Immature natural killer cell (primary cell): Measurements from ENCODE around the gene ZNF148. TPM values are rescaled to one million over a fixed set of nuclear protein-coding genes. Genes with fewer than 3 reads are reported as not detected.
"Not testable (repeated sequence)": the region's sequence is repeated elsewhere in the genome, so short reads cannot be mapped to it uniquely, and the experiment has no call there.

Source experiments
- DNase-seq, 3 donors: peaks; one replicate each; pipeline ENCODE4 v3.0.0; 2022; ENCODE audit warnings: mixed read lengths in 1 of 3
- H3K27ac Mint-ChIP-seq, 6 donors: one replicate each; pipeline ENCODE4 v1.8.0; 2020; ENCODE audit warnings: mixed read lengths in 6 of 6, mild to moderate bottlenecking in 5 of 6, inconsistent platforms in 4 of 6, moderate library complexity in 3 of 6
- H3K27me3 Mint-ChIP-seq, 3 donors: one replicate each; pipeline ENCODE4 v1.8.0; 2020 to 2021; ENCODE audit warnings: low read depth in 3 of 3, mild to moderate bottlenecking in 3 of 3, mixed read lengths in 3 of 3, moderate library complexity in 3 of 3, inconsistent platforms in 1 of 3
- H3K36me3 Mint-ChIP-seq, 3 donors: one replicate each; pipeline ENCODE4 v1.8.0; 2020; ENCODE audit warnings: mixed read lengths in 3 of 3, inconsistent platforms in 2 of 3, mild to moderate bottlenecking in 2 of 3
- H3K4me1 Mint-ChIP-seq, 2 donors: one replicate each; pipeline ENCODE4 v1.8.0; 2020; ENCODE audit warnings: inconsistent platforms in 2 of 2, mild to moderate bottlenecking in 2 of 2, mixed read lengths in 2 of 2, moderate library complexity in 1 of 2
- H3K4me3 Mint-ChIP-seq, 5 donors: one replicate each; pipeline ENCODE4 v1.8.0; 2020; ENCODE audit warnings: mild to moderate bottlenecking in 5 of 5, mixed read lengths in 5 of 5, inconsistent platforms in 3 of 5, moderate library complexity in 3 of 5
- H3K9me3 Mint-ChIP-seq, 6 donors: one replicate each; pipeline ENCODE4 v1.8.0; 2020; ENCODE audit warnings: mild to moderate bottlenecking in 6 of 6, mixed read lengths in 6 of 6, inconsistent platforms in 4 of 6, moderate library complexity in 3 of 6
- polyA plus RNA-seq, 3 donors: library from polyadenylated mRNA; unstranded; fragments of 300-500 nt; fragmentation: Illumina TruSeq; gene quantifications; one replicate each; pipeline ENCODE4 v1.2.3, GENCODE V29; 2021

Gene ZNF148
- polyA plus RNA-seq, 3 donors from 2014 or later: 53.6 to 81.9 (median 74.3) TPM

GRCh38 chr3:125358923-125359322, 16.2 kb downstream of the ZNF148 start:
- Mint-ChIP-seq H3K9me3 (no peaks in the 10 kb centered on the region), H3K4me3 (peak overlapping the region in 3 of 5 donors; percentile 5 to 82 (median 26)), H3K36me3 (no peaks in the 10 kb centered on the region), H3K27me3 (peaks cover 0 to 1% (median 0%) of the 10 kb centered on the region in 3 donors), H3K27ac (peak overlapping the region in 3 of 6 donors; percentile 19 to 48 (median 41)), H3K4me1 (peaks cover 73 to 92% of the 10 kb centered on the region in 2 donors)
- no peak for DNase-seq

- Mint-ChIP-seq H3K4me3 (peak overlapping the region; percentile 76 to 87 (median 82)), H3K36me3 (no peaks in the 10 kb centered on the region), H3K9me3 (no peaks in the 10 kb centered on the region), H3K27ac (peak overlapping the region; percentile 4 to 78 (median 30)), H3K4me1 (peaks cover 70 to 90% of the 10 kb centered on the region in 2 donors), H3K27me3 (peaks cover 0 to 1% (median 0%) of the 10 kb centered on the region in 3 donors)
- no peak for DNase-seq
Measured at GRCh38 chr3:125357837-125358236, 17.3 kb downstream of the ZNF148 start.

GRCh38 chr3:125357032-125357658, 18.0 kb downstream of the ZNF148 start:
- H3K4me3 Mint-ChIP-seq: peak overlapping the region; percentile 76 to 87 (median 82)
- peaks cover 0 to 1% (median 0%) of the 10 kb centered on the region in 3 donors for H3K27me3 Mint-ChIP-seq
- DNase-seq: peak; percentile 40 to 54 (median 45)
- H3K9me3 Mint-ChIP-seq: no peaks in the 10 kb centered on the region
- no peaks in the 10 kb centered on the region for H3K36me3 Mint-ChIP-seq
- H3K4me1 Mint-ChIP-seq: peaks cover 71 to 90% of the 10 kb centered on the region in 2 donors
- H3K27ac Mint-ChIP-seq: peak overlapping the region; percentile 5 to 65 (median 48)

GRCh38 chr3:125356140-125357026, 18.7 kb downstream of the ZNF148 start:
- Mint-ChIP-seq H3K27ac (peak overlapping the region; percentile 17 to 56 (median 43)), H3K4me1 (peaks cover 74 to 90% of the 10 kb centered on the region in 2 donors), H3K4me3 (peak overlapping the region; percentile 76 to 87 (median 82)), H3K36me3 (no peaks in the 10 kb centered on the region), H3K9me3 (no peaks in the 10 kb centered on the region), H3K27me3 (peaks cover 0 to 1% (median 0%) of the 10 kb centered on the region in 3 donors)
- no peak for DNase-seq

- Mint-ChIP-seq H3K27ac (no peak overlapping the region), H3K4me1 (peaks cover 75 to 93% of the 10 kb centered on the region in 2 donors), H3K9me3 (no peaks in the 10 kb centered on the region), H3K36me3 (no peaks in the 10 kb centered on the region), H3K27me3 (peaks cover 0 to 1% (median 0%) of the 10 kb centered on the region in 3 donors), H3K4me3 (no peak overlapping the region)
- no peak for DNase-seq
Measured at GRCh38 chr3:125353659-125354058, 21.5 kb downstream of the ZNF148 start.

- Mint-ChIP-seq H3K36me3 (no peaks in the 10 kb centered on the region), H3K27ac (peak overlapping the region in 4 of 6 donors; percentile 2 to 53 (median 40)), H3K4me3 (no peak overlapping the region), H3K27me3 (no peaks in the 10 kb centered on the region), H3K4me1 (peaks cover 77 to 93% of the 10 kb centered on the region in 2 donors), H3K9me3 (no peaks in the 10 kb centered on the region)
- no peak for DNase-seq
Measured at GRCh38 chr3:125353128-125353527, 22.0 kb downstream of the ZNF148 start.

GRCh38 chr3:125351814-125352456, 23.2 kb downstream of the ZNF148 start:
- Mint-ChIP-seq H3K36me3 (no peaks in the 10 kb centered on the region), H3K4me3 (no peak overlapping the region), H3K9me3 (no peaks in the 10 kb centered on the region), H3K4me1 (peaks cover 77 to 93% of the 10 kb centered on the region in 2 donors), H3K27ac (peak overlapping the region in 2 of 6 donors; percentile 5 to 58), H3K27me3 (no peaks in the 10 kb centered on the region)
- no peak for DNase-seq

- Mint-ChIP-seq H3K27me3 (no peaks in the 10 kb centered on the region), H3K36me3 (peaks cover 0 to 5% (median 0%) of the 10 kb centered on the region in 3 donors), H3K4me3 (no peak overlapping the region), H3K9me3 (no peaks in the 10 kb centered on the region), H3K4me1 (peaks cover 79 to 93% of the 10 kb centered on the region in 2 donors), H3K27ac (peak overlapping the region in 1 of 6 donors; percentile 48)
- DNase-seq: no peak
Measured at GRCh38 chr3:125351152-125351551, 24.0 kb downstream of the ZNF148 start.

- H3K9me3 Mint-ChIP-seq: peaks cover 0 to 3% (median 0%) of the 10 kb centered on the region in 6 donors
- H3K4me3 Mint-ChIP-seq: peak overlapping the region in 1 of 5 donors; percentile 4
- H3K27me3 Mint-ChIP-seq: no peaks in the 10 kb centered on the region
- H3K27ac Mint-ChIP-seq: peak overlapping the region in 4 of 6 donors; percentile 3 to 59 (median 28)
- DNase-seq: no peak
- peaks cover 2 to 9% (median 3%) of the 10 kb centered on the region in 3 donors for H3K36me3 Mint-ChIP-seq
- peaks cover 80 to 93% of the 10 kb centered on the region in 2 donors for H3K4me1 Mint-ChIP-seq
Measured at GRCh38 chr3:125350597-125350996, 24.5 kb downstream of the ZNF148 start.

- no peaks in the 10 kb centered on the region for H3K27me3 Mint-ChIP-seq
- H3K27ac Mint-ChIP-seq: peak overlapping the region; percentile 43 to 80 (median 72)
- H3K36me3 Mint-ChIP-seq: peaks cover 4 to 10% (median 7%) of the 10 kb centered on the region in 3 donors
- peaks cover 0 to 8% (median 4%) of the 10 kb centered on the region in 6 donors for H3K9me3 Mint-ChIP-seq
- DNase-seq: no peak
- peak overlapping the region in 2 of 5 donors; percentile 1 for H3K4me3 Mint-ChIP-seq
- peaks cover 81 to 93% of the 10 kb centered on the region in 2 donors for H3K4me1 Mint-ChIP-seq
Measured at GRCh38 chr3:125349556-125350165, 25.5 kb downstream of the ZNF148 start.

GRCh38 chr3:125349055-125349454, 26.1 kb downstream of the ZNF148 start:
- Mint-ChIP-seq H3K36me3 (peaks cover 7 to 14% (median 8%) of the 10 kb centered on the region in 3 donors), H3K4me3 (peak overlapping the region in 2 of 5 donors; percentile 1 to 52), H3K27ac (peak overlapping the region; percentile 5 to 80 (median 58)), H3K4me1 (peaks cover 84 to 93% of the 10 kb centered on the region in 2 donors), H3K27me3 (no peaks in the 10 kb centered on the region), H3K9me3 (peaks cover 0 to 8% (median 4%) of the 10 kb centered on the region in 6 donors)
- no peak for DNase-seq

GRCh38 chr3:125343367-125343766, 31.8 kb downstream of the ZNF148 start:
- H3K4me3 Mint-ChIP-seq, DNase-seq, H3K27ac Mint-ChIP-seq, H3K27me3 Mint-ChIP-seq, H3K9me3 Mint-ChIP-seq: not testable (repeated sequence)
- peaks cover 71 to 91% of the 10 kb centered on the region in 2 donors for H3K4me1 Mint-ChIP-seq
- peaks cover 7 to 14% (median 8%) of the 10 kb centered on the region in 3 donors for H3K36me3 Mint-ChIP-seq

GRCh38 chr3:125340121-125340520, 35.0 kb downstream of the ZNF148 start:
- Mint-ChIP-seq H3K4me3 (no peak overlapping the region), H3K36me3 (peaks cover 0 to 5% (median 5%) of the 10 kb centered on the region in 3 donors), H3K27me3 (peaks cover 0 to 3% (median 0%) of the 10 kb centered on the region in 3 donors), H3K27ac (peak overlapping the region in 2 of 6 donors; percentile 53 to 58), H3K4me1 (peaks cover 72 to 92% of the 10 kb centered on the region in 2 donors), H3K9me3 (peaks cover 0 to 1% (median 0%) of the 10 kb centered on the region in 6 donors)
- DNase-seq: no peak
